GM10248 (cell line): ENCODE data around the gene ALKBH6.

Experiments used
- CTCF ChIA-PET: fragments of 300-600 bp; sonication (Branson Sonifier 250); formaldehyde crosslinking; extraction: SDS; loops from one replicate; lab custom pipeline; 2021; ENCODE audit warnings: antibody characterized with exemption; lab: Yijun Ruan, JAX
- POLR2A ChIA-PET: fragments of 350-650 bp; sonication (Branson Sonifier 250); formaldehyde crosslinking; extraction: SDS; loops from one replicate; lab custom pipeline; 2020; ENCODE audit warnings: antibody characterized with exemption; lab: Yijun Ruan, JAX
- DNase-seq: peaks from one replicate; pipeline ENCODE4 v3.0.0; 2012; ENCODE audit errors: extremely low spot score
- CTCF ChIP-seq: IDR thresholded peaks from 2 replicates; pipeline ENCODE4 v1.5.1; 2012; ENCODE audit warnings: mild to moderate bottlenecking, low read depth; ENCODE audit errors: extremely low read depth, missing control alignments, control extremely low read depth

Gene ALKBH6

GRCh38 chr19:36054733-36055686 lies 41.0 kb upstream of the ALKBH6 start, which contains the start of gene WDR62:
Gene WDR62 (plus strand): TSS chr19:36054897. CDS start chr19:36054972, 75 bp downstream.
- ChIA-PET POLR2A (interaction anchor here (1.2 kb wide), 1 partner anchor 43 kb away, joined by 4 read pairs; no protein-coding TSS in a partner anchor), CTCF (interaction anchor here (1.0 kb wide), 1 partner anchor 36 kb away, joined by 3 read pairs; no protein-coding TSS in a partner anchor)
- DNase-seq: peak; percentile 98
- TF ChIP-seq CTCF: no peak

- TF ChIP-seq CTCF: peak; percentile 30
- peak; percentile 100 for DNase-seq
- POLR2A ChIA-PET: interaction anchor here (0.5 to 1.2 kb wide), 3 partner anchors 42 to 353 kb away, joined by 3 to 4 read pairs (median 4); partner anchors contain the start of gene NFKBID
- CTCF ChIA-PET: interaction anchor here (0.8 to 1.0 kb wide), 3 partner anchors 18 to 40 kb away, joined by 3 to 5 read pairs (median 4); partner anchors contain the start of gene ALKBH6
Observed at GRCh38 chr19:36054119-36054732, 40.2 kb upstream of the ALKBH6 start, which contains the start of gene THAP8. Gene THAP8 (minus strand): TSS chr19:36054285. CDS start chr19:36054217, 68 bp downstream.

GRCh38 chr19:36051637-36052036 lies 37.6 kb upstream of the ALKBH6 start:
- ChIA-PET POLR2A (no interaction called here), CTCF (no interaction called here)
- no peak for DNase-seq
- TF ChIP-seq CTCF: no peak

- peak; percentile 24 for TF ChIP-seq CTCF
- ChIA-PET POLR2A (no interaction called here), CTCF (no interaction called here)
- DNase-seq: no peak
Observed at GRCh38 chr19:36051236-36051635, 37.2 kb upstream of the ALKBH6 start.

GRCh38 chr19:36049080-36049698 lies 35.2 kb upstream of the ALKBH6 start:
- no peak for TF ChIP-seq CTCF
- POLR2A ChIA-PET: no interaction called here
- CTCF ChIA-PET: no interaction called here
- no peak for DNase-seq

GRCh38 chr19:36047835-36048234 lies 33.8 kb upstream of the ALKBH6 start:
- CTCF ChIA-PET: no interaction called here
- TF ChIP-seq CTCF: no peak
- DNase-seq: no peak
- POLR2A ChIA-PET: interaction anchor here (0.6 kb wide), 1 partner anchor 11 kb away, joined by 4 read pairs; no protein-coding TSS in a partner anchor
